NCI-H345 treated with DMSO at 0.1 percent for 48 hours (cell line): ENCODE data around the gene DSCAML1.

Experiments used
- DNase-seq: peaks from one replicate; lab custom pipeline; 2025; ENCODE audit not compliant: unreplicated experiment; lab: John Stamatoyannopoulos, UW

The DSCAML1 gene

DNA sequence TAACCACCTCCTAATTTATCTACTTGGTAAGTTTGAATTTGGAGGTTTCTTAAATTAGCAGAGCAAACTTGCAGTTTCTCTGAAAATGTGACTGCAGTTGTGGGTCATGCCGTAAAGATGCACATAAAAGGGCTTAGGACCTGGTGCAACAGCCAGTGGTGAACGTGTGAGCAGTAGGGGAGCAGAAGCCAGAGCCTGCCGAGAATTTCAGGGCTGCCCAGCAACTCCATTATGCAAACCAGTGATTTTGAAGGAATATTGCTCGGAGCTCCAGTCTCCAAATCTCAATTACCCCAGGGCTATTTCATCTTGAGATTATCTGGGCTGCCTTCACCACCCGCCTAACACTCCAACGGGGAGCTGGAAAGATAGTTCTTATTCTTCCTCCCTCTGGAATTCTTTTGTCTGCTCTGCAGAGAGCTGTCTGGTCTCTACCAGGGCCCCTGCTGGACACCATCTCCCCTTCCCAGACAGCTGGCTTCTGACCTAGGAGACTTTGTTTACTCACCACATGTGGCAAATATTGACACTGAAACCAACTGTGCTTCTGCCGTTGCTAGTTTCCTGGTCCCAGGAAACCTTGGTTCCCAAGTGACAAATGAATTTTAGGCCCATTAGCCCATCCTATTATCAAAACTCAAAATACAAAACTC, 93.9 kb downstream of the DSCAML1 start:
- DNase-seq = peak; percentile 39

DNA sequence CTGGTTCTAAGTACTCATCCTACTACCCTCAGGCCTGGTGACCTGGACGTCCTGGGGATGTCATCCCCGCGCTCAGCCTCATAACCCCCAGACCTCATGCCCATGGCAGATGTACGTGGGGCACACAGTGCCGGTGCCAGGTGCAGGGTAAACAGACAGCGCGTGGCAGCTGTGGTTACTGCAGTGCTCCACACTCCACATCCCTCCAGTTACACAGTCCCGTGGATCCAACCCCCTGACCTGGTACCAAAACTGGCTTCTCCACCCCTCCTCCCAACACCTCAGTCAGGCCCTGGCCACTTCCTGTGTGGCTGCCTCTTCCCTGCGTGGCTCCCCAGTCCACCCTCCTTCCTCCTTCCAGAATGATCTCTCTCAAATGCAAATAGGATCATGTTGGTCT, 95.2 kb downstream of the DSCAML1 start:
- no peak for DNase-seq

DNA sequence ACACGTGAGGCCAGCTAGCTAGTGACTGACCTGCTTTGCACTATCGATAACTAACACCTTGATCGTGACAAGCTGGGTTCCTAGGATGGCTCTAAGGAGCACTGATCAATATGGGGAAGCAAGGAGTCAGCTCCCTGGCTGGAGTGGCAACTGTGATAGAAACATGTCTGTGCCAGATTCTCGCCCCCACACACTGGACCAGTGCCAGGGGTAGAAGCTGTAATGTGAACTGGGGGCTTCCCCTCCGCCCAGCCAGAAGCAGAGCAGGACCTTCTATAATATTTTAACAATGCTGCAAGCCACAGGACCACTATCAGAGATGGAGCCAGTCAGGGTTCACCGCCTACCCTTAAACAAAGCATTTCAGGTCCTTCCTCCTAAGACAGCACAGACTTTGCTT, 96.5 kb downstream of the DSCAML1 start:
- no peak for DNase-seq

DNA sequence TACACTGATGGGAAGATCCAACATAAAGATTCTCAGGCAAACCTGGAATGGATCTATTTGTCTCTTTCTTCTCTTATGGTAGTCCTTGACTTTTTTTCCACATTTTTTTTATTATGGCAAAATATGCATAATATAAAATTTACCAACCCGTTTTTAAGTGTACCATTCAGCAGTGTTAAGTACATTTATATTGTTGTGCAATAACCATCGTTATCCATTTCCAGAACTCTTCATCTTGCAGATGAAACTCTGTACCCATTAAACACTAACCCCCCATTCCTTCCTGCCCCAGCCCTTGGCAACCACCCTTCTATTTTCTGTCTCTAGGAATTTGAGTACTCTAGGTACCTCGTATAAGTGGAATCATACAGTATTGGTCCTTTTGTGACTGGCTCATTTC, 99.7 kb downstream of the DSCAML1 start:
- no peak for DNase-seq

DNA sequence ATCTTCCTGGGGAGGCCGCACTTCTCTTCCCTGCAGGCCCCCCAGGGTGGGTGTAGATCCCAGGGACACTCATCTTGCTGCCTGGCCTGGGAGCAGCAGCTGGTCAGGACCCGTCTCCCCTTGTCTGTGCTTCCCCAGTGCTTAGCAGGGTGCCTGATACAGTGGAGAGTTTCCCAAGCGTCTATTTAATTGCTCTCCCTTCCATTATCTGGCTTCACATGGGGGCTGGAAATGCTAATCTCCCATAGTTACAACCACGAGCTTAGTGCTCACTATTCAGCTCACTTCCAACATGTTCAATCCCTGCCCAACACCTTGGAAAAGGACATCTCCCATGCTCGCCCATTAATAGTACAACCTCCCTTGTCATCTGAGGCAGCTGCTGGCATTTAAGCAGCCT, 100.5 kb downstream of the DSCAML1 start:
- peak; percentile 81 for DNase-seq

DNA sequence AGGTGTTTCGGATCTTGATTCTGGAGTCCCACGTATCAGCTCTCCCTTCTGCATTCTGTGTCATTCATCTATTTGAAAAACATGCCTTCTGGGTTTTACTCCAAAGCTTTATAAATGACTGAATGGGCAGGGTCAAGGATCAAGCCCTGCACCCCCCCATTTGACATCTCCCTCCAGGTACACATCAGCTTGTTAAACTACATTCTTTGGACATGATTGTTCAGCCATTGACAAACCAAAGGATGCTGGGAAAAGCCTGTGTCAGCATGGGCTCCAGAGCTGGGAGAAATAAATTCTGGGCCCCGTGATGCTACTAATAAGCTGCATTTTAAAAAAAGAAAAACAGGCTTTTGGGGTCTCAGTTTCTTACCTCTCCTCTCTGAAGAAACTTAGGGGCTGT, 103.7 kb downstream of the DSCAML1 start:
- DNase-seq = no peak

DNA sequence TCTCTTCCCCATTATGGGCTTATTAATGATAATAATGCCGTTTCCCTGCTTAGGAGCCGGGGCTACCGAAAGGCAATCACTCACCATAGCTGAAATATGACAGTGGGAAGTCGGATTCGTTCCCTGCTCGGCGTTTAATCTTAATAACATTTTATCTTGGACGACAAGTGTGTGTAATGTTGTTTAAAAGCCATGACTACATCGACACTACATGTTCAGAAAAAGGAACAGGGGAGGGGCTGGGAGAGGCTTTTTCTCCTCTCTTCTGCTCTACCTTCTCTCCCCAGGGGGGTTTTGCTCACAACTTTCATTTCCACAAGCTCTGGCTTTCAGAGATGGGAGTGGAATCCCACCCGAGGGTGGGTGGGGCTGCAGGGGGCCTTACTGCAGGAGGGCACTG, 105.5 kb downstream of the DSCAML1 start:
- DNase-seq = no peak

DNA sequence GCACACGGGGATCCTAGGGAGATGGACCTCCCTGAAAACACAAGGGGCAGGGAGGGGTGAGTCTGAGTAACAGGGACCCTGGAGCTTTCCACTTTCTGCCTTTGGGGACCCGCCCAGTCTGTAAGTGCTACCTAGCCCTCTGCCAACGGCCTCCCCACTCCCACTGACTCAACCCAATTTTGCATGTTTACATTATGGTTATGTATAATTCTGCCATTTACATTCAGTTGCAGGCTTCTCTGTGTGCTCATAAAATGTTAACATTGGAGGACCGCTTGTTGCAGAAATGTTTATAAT, 105.8 kb downstream of the DSCAML1 start:
- DNase-seq = no peak

DNA sequence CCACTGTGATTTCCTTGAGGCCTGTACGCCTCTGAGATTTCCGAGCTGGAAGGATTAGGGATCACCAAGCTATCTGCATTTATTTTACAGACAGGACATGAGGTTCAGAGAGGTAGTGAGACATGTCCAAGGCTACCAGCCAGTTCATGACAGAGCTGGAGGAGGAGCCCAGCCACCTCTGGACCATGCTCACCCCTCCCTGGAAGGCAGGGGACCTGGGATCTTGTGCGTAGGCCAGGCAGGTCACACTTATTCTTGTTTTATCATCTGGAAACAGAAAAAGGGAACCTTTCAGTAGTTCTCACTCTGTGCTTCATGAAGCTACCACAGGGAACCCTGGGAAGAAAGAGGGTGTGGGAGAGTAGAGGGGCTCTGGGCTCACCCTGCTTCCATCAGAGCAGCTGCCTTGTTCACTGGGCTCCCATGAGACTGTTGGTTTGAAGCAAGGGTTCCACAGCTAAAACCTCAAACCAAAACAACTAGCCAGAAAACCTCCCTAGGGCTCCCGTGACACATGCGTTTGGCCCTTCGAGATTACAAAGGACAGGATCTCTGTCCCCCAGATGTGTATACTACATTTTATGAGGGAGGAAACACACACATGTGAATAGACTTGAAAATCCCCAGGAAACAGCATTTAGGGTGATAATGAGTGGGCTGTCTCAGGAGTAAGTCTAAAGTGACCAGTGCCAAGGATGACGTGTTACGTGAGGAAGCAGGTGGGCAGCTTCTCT, 106.4 kb downstream of the DSCAML1 start:
- no peak for DNase-seq

DNA sequence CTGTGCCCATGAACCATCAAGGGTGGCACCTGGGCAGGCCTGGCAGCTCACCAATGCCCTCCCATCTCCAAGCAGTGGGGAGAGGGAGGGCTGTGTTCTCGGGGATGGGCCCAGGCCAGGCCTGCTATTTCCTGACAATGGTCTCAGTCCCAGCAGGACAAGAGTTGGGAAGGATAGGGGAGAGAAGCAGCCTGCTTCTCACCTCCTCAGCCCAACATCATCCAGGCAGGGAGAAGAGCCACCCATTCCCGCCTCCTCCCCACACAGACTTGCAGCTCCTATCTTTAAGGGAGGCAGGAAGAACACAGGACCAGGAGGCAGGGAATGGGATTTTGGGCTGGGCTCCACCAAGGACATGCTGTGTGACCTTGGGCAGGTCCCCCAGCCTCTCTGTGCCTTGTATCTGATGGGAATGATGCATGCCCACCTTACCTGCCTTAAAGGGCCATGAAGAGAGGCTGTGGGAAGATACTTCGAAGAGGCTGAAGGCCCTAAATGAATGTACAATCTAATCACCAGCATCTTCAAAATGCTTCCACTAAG, 108.7 kb downstream of the DSCAML1 start:
- DNase-seq = no peak

DNA sequence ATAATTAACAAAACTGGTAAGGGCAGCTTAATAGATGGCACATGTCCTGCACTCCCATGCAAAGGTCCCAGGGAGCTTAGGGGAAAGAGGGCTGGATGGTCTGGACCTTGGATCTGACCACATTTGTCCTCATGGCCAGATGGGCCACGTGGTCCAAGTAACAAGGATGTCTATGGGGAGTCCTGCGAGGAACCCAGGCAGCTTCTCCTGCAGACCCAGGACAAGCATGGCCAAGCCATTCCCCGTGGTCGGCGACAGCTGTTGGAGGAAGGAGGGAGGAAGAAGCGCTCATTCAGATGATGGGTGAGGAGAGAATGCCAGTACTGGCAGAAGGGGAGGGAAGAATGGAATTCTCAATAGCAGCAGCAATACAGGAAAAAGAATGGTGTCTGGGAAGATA, 109.2 kb downstream of the DSCAML1 start:
- DNase-seq = no peak

DNA sequence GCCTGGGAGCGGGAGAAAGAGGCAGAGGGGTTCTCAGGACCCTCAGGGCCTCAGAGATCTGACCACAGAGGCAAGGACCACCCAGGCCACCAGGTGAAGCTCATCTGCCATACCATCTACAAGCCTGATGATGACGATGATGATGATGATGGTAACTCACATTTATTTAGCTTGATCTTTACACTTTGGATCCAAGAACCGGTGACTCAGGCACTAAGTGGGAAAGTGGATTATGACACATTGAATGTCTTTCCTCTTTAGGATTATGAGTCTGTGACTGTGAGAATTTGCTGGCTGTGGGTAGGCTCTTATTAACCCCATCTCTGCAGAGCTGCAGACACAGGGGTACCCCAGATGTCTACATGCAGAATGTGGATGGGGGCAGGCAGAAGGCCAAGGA, 110.3 kb downstream of the DSCAML1 start:
- no peak for DNase-seq

DNA sequence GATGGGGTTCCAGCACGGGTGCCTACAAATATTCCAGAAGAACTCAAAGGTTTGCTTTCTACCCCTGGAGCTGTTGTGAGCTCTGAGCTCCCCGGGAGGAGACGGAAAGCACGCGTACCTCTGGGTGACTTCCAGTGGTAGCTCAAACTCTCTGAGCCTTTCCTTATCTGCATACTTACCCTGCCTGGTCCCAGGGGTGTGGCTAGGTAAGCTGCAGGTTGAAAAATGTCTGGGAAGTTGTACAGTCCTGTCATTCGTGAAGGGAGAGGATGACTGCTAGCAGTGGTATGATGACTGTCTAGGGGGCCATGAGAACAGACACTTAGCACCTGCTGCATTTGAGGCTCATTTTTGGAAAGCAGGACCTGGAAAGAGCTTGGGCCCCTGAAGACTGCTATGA, 111.5 kb downstream of the DSCAML1 start:
- DNase-seq = no peak

DNA sequence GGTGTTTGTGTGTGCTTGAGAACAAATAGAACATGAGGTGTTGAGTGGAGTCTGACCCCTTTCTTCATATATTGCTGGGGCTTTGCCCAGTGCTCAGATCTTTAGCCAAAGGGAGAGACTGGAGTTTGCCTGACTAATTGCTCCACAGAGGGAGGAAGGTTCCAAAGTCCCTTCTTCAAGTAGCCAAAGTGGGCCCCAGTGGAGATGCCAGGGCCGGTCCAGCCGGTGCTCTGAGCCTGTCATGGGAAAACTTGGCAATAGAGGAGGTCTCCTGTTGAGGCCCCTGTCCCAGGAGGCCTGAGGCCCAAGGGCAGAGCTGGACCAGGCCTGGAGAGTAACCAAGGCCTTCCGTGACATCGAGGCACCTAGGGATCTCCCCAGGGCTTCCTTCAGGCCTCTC, 112.3 kb downstream of the DSCAML1 start:
- DNase-seq = no peak

DNA sequence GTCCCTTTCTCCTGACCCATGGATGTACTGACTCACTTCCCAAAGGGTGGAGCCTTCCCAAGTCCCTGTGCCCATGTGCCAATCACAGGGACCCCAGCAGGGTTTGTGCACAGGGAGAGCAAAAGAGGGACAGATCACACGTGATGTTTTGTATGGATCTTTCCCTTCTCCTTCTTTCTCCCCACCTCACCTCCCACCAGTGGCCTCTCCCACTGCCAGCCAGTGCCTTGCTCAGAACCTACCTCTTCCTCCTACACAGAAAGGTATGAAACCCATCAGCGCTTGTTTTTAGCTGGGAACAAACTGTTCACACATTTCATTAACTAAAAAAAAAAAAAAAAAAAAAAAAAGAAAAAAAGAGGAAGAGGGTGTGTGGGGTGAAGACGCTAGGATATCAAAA, 112.9 kb downstream of the DSCAML1 start:
- DNase-seq = no peak

DNA sequence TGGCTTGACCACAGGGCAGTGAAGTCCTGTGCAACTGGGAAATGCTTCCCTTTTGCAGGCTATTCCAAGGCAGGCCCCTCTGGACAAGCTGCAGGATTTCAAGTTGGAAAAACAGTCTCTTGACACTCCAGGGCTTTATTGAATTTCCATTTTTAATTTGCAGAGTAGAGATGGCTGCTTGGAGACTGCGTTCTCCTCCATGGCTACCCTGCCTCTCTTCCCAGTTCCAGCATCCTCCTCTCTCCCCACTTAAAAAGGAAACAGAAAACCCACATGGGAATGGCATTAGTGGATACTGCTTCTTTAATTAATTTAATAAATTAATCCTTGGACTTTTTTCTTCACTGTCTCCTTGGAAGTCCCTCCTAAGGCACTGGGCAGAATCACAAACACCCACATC, 115.6 kb downstream of the DSCAML1 start:
- DNase-seq = no peak

DNA sequence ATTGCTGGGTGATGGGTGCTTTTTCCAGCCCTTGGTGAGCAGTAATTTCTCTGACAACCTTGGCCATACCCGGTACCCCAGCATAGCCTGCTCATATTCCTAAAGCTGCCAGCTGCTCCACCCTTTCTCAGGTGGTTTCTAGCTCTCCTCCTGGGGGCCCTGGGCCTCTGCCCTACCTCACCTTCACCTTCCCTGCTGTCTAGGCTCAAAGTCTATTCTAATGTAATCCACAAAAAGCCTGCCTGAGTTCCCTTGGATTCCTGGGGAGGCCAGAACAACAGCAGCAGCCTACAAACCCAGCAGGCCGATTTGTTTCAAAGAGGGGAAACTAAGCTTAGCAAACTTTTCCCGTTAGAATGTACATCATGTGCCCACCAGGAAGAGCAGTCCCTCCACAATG, 117.6 kb downstream of the DSCAML1 start:
- no peak for DNase-seq

DNA sequence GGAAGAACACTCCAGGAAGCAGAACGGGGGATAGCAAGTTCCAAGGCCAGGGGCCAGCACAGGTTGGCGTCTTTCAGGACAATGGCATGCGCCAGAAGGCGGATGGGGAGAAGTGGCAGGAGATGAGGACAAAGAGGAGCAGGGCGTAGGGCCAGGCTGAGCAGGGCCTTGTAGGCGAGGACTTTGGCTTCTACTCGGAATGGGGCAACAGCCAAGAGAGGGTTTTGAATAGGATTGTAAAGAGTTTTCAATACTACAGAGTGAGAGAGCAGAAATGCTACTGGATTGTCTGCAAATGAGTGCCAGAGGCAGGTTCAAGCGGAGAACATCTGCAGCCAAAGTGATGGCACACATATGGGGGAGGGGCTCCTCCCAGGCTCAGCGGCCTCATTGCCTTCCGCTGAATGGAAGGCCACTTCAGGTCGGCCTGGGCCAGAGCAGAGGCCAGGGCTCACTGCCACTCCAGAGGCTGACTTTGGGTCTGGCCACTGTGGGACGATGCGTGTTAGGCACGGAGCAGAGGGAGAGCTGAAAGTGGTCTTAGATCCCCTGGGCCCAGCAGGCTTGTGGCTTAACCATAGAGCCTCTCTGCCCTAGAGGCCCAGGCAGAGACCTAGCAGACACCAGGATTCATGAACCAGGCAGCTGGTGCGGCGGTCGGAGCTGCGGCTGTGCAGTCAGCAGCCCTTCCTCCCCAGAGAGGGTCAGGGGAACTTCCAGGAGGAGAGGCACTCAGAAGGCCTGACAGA, 118.2 kb downstream of the DSCAML1 start:
- no peak for DNase-seq

DNA sequence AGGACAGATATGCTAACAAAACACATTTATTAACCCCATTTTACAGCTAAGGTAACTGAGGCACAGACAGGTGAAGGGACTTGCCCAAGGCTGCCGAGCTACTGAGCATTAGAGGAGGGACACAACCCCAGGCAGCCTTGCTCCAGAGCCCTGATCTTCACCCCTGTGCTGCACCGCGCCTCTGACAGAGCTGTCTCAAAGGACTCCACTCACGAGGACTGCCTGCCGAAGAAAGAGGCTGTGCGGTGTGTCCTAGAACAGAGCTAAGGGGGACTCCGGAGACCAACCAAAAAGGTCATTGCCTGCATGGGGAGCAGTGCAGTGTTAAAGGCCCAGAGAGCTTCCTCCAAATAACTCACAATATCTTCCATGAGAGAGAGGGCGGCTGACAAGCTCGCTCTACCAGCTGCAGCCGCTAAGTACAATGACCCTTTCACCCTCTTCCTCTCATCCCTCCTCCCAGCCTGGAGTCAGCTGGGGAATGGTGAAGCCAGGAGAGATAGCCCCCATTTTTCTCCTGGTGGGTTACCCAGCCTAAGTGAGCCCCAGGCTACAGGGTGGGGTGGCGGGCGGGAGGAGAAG, 119.2 kb downstream of the DSCAML1 start:
- DNase-seq = no peak

DNA sequence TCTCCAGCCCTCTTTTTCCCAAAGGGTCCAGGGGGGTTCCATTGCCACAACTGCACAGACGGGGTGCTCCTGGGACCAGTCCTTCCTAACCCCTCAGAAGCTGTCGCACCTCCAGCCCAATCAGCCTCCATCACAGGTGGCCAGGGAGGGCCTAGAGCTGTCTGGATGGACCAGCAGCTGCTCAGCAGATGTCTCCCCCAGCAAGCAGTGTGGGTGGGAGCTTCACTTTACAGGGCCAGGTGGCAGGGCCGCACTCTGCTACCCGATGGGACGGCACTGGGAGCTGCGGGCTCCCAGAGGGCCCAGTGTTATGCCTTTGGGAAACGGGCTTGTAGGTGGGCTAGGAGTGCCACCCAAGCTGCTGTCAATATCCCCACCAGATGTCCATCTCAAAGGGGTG, 120.5 kb downstream of the DSCAML1 start:
- no peak for DNase-seq

DNA sequence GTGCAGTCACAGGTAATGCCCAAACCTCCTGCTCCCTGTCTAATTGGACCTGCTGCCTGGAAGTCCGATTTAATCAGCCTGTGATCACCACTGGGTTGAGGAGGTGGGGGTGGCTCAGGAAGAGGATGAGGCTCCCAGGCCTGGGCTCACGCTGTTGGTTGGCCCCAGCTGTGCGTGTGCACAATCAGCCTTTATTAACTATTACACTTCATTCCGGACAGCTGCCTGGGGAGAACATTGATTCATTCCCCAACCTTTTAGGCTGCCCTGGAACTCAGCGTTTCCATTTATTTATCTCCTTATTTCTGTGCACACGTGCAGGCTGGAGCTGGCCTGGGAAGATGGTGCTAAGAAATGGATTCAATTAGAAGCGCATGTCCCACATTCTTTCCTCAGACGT, 123.4 kb downstream of the DSCAML1 start:
- DNase-seq = no peak

DNA sequence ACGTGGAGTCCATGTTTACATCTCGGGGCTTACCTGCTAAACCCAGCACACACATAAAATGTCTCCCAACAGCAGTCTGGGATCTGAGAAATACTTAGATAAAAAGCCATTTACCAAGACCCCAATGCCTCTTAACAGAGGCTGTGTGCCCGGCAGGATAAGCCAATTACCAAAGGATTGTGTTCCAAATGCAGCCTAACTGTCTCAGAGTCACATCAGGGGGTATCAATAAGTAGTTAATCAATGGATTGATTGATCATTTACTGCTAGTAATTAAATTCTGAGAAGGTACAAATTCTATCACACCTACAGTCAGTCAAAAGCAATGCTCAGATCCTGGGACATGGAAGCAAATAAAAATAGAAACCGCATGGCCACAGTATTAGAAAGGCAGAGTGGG, 125.6 kb downstream of the DSCAML1 start:
- no peak for DNase-seq
